SKM-1 (cell line): Measurements from ENCODE around the gene GSG1L.
A peak's percentile ranks its signal among the peaks of the same experiment; 100 is the strongest.

Experiments
- DNase-seq: peaks from one replicate; lab custom pipeline; 2025; ENCODE audit not compliant: unreplicated experiment; lab: John Stamatoyannopoulos, UW

Gene GSG1L

DNA sequence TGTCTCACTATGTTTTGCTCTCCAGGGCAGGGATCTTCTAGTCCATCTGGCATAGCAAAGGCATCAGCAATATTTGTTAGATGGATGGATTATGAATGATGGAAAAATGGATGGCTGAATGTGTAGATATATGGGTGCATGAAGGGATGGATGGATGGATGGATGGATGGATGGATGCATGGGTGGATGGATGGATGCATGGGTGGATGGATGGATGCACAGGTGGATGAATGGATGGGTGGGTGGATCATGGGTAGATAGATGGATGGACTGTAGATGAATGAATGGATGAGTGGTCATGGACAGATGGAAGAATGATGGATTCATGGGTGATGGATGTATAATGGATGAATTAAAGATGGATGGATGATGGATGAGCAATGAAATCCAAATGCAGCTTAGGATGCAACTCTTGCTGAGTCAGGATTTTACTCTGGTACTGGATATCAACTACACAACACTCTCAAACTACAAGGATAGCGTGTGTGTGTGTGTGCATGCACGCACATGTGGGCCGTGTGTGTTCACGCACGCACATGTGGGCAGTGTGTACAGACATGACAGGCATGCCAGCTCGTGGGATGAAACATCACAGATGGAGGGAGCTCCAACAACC is 34.0 kb downstream of the GSG1L start:
- DNase-seq = no peak

GRCh38 chr16:28027055-28027454 is 36.5 kb downstream of the GSG1L start:
- DNase-seq = no peak

DNA sequence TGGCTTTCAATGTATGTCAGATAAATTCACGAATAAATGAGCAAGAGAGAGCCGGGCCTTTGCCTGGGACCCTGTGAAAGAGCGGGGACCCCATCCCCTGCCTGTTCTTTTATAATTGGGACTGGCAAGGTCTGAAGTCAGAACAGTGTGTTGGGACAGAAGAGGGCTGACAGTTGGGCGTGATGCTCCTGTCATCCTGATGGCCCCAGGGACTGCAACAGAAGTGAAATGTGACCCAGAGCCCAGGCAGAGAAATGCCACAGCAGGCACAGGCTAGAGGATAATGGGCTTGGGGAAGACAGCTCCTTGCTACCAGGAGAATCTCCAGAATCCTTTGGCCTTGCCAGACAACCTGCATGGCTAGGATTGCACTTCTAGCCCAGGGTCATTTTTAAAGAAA is 37.9 kb downstream of the GSG1L start:
- no peak for DNase-seq

DNA sequence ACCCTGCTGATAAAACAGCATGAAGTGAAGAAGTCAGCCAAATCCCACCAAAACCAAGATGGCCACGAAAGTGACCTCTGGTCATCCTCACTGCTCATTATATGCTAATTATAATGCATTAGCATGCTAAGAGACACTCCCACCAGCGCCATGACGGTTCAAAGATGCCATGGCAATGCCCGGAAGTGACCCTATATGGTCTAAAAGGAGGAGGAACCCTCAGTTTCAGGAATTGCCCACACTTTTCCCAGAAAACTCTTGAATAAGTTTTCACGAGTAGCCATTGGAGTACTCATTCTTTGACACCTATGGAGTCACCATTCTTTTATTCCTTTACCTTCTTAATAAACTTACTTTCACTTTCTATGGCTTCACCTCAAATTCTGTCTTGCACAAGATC is 44.3 kb downstream of the GSG1L start:
- no peak for DNase-seq

DNA sequence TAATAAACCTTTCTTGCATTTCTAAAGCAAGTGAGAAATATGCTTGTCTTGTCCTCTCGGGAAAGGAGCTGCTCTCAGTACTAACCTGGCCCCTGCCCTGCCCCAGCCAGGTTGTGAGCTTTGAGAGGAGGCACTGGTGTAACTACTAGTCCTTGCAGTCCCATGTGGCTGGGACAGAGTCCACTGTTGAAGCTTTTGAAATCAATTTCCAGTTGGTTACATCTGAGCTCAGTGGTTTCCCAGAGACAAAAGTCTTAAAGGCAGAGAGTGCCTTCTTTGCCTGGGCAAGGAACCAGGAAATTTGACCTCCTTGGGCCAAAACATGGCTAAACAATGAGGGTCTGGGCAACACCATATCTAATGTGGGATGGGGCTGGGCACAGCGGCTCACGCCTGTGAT is 48.7 kb downstream of the GSG1L start:
- DNase-seq = no peak

DNA sequence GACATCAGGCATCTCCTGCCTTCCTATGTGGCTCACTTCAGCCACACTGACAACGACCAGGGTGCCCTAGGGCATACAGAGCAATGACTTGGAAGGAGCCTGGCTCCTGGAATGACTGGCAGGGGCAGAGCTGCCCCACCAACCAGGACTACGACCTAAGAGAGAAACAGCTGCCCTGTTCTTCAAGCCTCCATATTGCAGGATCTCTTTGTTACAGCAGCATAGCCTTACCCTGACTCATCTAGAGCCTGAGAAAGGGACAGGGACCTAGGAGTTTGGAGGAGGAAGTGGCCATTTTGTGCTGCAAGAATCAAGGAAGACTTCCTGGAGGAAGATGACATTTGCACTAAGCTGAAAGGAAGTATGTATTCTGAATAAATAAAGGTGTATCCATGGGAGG is 49.6 kb downstream of the GSG1L start:
- no peak for DNase-seq

- no peak for DNase-seq
These were observed 50.1 kb downstream of the GSG1L start for GRCh38 chr16:28013392-28013791.

DNA sequence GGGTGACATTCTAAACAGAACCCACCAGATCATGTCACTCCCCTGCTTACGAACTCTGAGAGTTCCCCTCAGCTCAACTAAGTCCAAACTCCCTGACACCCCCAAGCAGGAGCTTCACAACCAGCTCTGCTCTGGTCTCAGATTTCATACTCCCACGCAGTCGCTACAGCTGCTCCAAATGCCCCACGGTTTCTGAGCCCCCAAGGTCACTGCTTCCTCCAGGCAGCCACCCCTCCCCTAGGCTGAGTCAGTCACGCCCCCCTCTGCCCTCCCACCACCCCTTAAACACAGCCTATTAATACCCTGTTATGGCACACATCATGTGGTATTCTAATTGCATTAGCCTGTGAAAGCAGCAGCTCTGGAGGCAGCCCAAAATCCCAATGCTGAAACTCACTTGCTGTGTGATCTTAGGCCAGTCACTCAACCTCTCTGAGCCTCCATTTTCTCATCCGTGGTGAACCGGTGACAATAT is 51.5 kb downstream of the GSG1L start:
- no peak for DNase-seq

DNA sequence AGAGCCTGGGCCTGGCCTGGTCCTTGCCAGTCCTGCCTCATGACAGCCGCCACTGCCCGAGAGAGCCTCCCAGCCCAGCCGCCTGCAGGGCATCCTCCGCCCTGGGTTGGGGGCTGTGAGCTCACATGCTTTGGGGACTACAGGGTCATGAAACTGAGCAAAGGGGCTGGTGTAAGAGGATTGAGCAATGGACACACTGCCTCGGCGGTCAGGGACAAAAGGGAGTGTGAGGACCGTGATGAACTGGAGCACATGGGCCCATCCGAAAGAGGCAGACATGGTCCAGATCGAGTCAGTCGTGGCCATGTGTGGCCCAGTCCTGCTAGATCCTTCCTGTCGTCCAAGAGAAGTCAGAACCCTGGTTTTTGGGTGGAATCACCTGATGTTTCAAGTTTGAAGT is 52.3 kb downstream of the GSG1L start:
- DNase-seq = no peak

DNA sequence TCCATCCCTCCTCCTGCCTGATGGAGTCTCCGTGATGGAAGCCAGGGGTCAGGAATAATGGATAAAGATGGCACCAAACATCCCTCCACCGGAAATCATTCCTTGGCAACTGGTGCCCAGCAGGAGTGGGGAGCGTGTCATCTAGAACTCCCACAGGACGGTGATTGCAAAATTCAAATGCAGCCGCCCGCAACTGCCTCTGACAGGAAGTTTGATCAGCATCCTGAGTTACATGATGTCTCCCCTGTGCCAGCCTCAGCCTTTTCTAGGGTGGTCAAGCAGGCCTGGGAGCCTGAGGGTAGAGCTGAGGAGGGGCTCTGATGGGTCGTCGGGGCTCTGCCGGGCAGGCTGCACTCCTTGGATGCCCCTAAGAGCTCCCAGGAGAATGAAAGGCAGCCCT is 52.8 kb downstream of the GSG1L start:
- peak; percentile 24 for DNase-seq

GRCh38 chr16:28009586-28010373 is 53.7 kb downstream of the GSG1L start:
- no peak for DNase-seq

DNA sequence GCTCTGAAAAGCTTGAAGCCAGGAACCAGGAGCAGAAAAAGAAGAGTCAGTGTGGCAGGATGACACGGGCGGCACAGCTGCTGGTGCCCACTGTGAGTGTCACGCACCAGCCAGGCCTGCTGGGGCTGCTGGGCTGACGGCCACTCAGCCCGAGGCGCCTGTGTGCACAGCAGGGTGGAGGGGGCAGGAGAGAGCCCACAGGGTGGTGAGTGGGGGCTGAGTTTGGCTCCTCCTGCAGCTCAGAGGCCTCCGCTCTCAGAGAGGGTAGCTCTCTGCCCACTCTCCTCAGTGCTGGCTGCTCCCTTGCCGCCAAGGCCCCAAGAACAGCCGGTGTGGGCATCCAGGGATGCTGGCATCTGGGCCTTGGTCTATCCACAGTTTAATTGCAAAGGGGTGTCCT is 59.6 kb downstream of the GSG1L start:
- no peak for DNase-seq

GRCh38 chr16:28003021-28003865 is 60.3 kb downstream of the GSG1L start:
- DNase-seq = no peak

- no peak for DNase-seq
These were observed 61.9 kb downstream of the GSG1L start for GRCh38 chr16:28001642-28002041.

DNA sequence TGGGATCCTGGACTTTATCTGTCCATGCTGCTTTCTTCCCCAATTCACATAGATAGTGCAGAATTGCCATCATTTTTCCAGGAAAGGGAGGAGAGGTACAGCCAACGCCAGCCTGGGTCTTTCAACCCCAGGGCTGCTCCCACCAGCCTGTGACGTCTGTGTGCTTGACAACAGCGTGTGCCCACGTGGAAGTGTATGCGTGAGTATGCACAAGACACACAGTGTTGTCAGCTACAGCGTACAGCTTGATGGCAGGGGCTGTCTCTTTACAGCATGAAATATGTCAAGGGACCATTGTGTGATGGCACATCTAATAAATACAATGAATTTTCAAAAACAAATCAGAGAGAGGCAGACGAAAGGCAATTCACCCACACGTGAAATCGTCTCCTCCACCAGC is 62.3 kb downstream of the GSG1L start:
- no peak for DNase-seq

DNA sequence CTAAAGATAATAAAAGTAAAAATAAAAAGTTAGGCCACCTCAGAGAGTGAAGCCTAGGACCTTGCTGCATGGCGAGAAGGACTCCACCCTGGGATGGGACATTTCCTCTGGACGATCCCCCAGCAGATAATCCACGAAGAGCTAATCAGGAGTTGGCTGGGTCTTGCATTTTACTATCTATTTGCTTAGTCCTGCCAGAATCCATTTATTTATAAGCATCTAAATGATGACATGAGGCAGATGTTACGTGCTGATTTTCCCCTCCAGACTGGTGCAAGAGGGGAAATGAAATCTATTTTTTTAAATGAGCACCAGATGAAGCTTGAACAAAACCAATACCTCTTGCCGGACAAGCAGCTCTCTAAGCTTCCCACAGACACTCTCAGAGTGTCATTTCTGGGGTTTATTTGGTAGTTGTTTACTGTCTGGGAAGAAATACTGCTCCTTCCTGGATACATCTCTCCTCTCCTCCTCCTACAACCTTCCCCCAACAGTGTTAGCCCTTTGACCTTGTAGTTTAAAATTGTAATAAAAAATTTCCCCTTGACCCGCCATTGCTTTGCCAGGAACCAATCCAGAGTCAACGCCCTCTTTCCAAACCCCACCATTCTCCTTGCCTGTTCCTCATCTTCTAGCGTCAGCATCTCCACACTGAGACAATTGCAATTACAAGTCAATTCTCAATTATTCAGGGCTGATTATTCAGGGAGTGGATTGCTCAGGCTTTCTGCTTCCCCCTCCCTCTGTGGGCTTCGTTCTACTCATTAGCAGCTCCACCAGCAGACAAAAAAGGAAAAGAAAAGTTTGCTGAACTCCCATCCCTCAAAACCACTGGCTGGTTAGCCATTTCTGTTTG is 63.0 kb downstream of the GSG1L start:
- DNase-seq = no peak

DNA sequence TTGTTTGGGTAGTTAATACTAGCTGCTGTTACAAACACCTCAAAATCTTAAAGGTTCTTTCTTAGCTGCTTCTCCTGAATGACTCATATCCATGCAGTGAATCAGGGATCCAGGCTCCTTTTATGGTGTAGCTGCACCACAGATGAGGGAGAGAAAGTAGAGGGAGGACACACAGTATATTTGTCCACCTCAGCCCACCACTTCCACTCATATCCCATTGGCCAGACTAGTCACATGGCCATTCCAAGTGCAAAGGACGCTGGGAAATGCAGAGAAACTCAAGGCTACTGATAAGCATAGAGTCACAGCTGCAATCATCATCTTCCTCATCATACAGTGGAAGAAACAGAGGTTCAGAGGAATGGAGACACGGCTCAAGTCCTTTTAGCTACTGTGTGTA is 63.8 kb downstream of the GSG1L start:
- no peak for DNase-seq

DNA sequence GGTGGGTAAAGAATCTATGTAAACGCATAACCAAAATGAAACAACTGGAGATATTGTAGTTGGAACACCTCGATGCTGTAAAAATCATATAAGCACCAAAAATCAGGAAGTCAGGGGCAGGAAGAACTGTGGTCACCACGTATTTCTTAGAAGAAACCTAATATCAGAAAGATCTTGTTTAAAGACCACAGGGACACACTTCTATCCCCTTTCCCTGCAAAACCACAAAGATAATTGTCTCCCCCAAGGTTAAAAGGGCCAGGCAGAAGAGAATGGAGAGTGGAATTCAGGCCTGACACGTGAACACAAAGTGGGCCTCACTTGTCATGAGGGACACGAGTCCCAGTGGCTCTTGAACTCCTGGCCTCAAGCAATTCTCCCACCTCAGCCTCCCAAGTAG is 68.1 kb downstream of the GSG1L start:
- DNase-seq = no peak

GRCh38 chr16:27994686-27995085 is 68.8 kb downstream of the GSG1L start:
- no peak for DNase-seq

DNA sequence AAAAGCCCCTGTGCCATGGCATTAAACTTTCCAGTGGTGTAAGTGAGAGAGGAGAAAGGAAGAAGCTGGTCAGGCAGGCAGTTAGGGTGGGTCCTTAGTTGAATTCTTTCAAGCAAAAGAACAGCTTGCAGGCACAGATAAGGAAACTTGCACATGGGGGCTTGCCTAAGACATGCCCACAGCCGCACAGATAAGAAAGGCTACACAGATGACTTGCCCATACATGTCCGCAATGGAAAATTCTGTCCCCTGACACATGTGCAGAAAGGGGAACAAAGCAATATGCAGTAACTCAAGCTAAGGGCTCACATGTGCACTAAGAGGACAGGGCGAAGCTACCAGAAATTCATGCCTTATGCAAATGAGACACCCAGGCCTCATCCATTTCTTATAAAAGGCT is 69.9 kb downstream of the GSG1L start:
- no peak for DNase-seq

GRCh38 chr16:27991876-27992275 is 71.6 kb downstream of the GSG1L start:
- no peak for DNase-seq
